HG03175 (cell line): ENCODE results near the gene DCLK2.
"Not testable (repeated sequence)": the region's sequence is repeated elsewhere in the genome, so short reads cannot be mapped to it uniquely, and the experiment has no call there.

Source experiments
- ATAC-seq: cut with Tn5 transposase; IDR thresholded peaks from one replicate; pipeline ENCODE4 v1.9.1; 2021; ENCODE audit warnings: mild to moderate bottlenecking, moderate library complexity; ENCODE audit not compliant: unreplicated experiment

DCLK2 gene

GRCh38 chr4:150145090-150145945, 67.1 kb downstream of the DCLK2 start:
- ATAC-seq = no peak

DNA sequence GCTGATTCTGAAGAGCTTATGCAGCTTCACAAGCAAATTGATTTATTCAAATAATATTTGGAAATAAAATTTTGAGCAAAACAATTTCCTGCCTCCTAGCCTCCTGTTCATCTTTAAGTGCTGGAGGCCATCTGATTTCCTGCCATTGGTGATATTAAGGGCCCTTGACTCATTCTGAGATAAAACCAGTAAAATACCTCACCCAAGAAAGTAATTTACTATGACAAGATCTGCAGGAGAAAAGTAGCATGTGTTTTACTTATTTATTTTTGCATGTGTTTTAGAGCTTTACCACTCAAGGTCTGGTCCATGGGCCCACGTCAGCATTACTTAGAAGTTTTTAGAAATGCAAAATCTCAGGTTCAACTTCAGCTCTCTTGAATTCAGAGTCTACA, 67.7 kb downstream of the DCLK2 start:
- ATAC-seq = no peak

DNA sequence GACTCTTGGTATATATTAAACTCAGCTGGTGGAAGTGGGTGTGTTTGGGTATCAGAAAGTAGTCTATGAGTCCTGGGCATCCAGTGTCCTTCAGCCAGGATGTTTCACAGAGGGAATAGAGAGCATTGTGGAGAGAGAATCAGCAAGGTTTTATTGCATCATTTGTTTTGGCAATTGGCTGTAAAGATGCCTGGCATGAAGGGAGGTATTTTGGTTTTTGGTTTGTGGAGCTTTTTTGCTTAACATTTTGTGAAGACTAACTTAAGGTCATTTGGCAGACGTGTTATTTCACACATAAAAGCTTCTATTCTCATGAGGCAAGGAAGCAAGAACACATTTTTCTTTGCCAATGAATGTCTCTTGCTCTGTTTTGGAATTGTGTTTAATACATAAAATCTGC, 71.1 kb downstream of the DCLK2 start:
- ATAC-seq = no peak

DNA sequence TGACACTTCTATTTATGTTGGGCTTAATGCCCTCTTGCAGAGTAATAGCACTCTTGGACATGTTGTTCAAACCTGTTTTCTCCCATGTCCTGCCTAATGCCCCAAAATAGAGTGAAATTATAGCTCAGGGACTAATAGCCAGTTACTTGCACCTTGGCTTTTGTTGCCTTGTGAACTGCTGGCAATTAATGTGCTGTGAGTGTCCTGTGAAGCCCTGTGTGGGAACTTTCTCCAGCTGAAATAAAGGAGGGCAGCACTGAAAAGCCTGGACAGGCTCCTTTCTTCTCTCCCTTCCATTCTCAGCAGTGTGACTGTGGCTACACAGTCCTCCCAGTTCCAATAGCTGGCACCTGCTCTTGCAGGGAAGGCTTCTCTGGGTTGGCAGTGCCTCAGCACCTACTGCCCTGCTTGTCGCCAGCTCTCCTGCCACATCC, 72.4 kb downstream of the DCLK2 start:
- no peak for ATAC-seq

- ATAC-seq = no peak
Measured at GRCh38 chr4:150152766-150153165, 74.5 kb downstream of the DCLK2 start.

DNA sequence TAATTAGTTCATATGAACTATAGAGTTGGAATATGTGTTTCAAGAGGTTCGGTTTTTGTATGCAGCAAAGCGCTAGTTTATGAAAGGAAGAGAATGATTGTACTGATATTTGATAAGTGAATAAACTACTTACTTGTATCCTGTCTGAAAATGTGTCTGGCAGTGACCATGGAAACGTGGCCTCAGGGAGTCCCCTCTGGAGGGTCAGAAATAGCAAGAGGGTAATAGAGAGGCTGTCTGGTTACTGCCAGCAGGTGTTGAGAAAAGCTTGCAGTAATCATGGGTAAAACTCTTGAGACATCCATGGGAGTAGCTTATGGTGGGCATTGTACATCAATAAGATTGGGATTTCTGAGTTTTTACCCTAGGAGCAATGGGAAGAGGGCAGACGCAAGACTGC, 77.1 kb downstream of the DCLK2 start:
- no peak for ATAC-seq

DNA sequence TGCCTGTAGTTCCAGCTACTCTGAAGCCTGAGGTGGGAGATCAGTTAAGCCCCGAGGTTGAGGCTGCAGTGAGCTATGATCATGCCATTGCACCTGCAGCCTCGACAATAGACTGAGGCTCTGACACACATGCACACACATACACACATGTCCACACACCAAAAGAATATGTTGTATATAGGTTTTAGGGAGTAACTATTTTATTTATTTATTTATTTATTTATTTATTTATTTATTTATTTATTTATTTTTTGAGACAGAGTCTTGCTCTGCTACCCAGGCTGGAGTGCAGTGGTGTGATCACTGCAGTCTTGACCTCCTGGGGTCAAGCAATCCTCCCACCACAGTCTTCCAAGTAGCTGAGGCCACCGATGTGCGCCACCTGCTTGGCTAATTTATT, 78.3 kb downstream of the DCLK2 start:
- no peak for ATAC-seq

DNA sequence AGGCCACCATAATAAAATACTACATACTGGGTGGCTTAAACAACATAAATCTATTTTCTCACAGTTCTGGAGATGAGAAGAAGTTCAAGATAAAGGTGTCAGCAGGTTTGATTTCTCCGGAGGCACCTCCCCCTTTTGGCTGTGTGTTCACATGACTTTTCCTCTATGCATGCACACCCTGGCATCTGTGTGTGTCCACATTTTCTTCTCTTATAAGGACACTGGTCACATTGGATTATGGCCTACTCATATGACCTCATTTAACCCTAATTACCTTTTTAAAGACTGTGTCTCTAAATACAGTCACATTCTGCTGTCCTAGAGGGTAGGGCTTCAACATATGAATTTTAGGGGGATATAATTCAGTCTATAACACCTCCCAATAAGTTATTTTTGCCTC, 79.8 kb downstream of the DCLK2 start:
- ATAC-seq = no peak

DNA sequence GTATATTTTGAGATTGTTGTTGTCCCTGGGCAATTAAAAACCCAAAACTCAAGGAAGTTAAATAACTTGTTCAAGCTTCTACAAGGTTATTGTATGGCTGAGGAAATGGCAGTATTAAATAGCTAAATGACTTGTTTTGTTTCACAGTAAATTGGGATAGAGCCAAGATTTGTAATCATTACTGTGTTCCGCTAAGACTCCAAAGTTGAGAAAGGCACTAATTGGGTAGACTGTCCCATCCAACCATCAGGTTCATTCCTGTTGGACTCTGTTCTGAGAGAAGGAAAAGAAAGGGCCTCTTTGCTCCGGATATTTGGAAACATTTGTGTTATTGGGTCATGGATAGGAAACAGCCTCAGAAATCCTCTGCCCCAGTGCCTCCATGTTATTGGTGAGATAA, 82.2 kb downstream of the DCLK2 start:
- no peak for ATAC-seq

- no peak for ATAC-seq
Measured at GRCh38 chr4:150161109-150161508, 82.9 kb downstream of the DCLK2 start.

DNA sequence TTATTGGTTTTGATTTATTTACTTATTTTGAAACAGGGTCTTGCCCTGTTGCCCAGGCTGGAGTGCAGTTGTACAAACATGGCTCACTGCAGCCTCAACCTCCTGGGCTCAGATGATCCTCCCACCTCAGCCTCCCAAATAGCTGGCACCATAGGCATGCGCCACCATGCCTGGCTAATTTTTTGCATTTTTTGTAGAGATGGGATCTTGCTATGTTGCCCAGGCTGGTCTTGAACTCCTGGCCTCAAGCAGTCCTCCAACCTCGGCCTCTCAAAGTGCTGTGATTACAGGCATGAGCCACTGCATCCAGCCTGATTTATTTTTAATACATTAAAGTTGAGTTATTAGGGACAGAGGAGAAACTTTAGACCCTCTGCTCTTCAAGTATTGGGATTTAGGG, 83.8 kb downstream of the DCLK2 start:
- ATAC-seq = not testable (repeated sequence)

DNA sequence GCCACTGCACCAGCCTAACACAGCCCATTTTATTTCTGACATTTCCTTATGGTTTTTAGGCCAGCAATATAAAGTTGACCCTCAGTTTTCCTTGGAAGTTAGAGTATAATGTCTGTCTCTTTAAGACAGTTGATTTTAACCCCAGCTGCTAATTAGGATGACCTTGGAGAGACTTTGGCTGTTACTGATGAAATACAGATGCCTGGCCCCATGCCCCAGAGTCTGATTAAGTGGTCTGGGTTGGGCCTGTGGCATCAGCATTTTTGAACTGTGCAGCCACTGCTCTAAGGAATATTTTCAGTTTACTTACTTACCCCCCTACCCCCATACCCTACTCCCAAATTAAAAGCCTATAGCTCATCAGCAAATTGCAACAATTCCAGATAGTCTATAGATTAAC, 85.8 kb downstream of the DCLK2 start:
- ATAC-seq = no peak

- ATAC-seq = no peak
Measured at GRCh38 chr4:150164956-150165629, 86.8 kb downstream of the DCLK2 start.

DNA sequence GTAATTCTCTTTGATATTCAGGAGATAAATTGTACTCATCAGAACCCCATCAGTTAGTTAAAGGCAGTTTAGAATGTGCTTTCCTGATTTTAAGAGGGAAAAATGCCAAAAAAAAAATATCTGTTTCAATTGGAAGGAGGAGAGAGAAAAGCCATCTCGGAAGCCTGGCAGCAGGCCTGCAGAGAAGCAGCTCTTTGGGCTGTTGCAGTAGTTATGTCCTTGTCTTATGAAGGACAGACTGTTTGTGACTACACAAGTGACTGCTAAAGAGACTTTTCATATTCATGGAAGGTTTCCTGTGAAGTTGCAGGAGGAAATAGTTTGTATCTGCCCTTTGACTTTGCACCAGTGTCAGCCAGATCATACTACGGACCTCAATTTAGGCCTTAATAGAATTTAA, 88.8 kb downstream of the DCLK2 start:
- ATAC-seq = no peak

GRCh38 chr4:150173432-150173861, 95.2 kb downstream of the DCLK2 start:
- ATAC-seq = no peak

DNA sequence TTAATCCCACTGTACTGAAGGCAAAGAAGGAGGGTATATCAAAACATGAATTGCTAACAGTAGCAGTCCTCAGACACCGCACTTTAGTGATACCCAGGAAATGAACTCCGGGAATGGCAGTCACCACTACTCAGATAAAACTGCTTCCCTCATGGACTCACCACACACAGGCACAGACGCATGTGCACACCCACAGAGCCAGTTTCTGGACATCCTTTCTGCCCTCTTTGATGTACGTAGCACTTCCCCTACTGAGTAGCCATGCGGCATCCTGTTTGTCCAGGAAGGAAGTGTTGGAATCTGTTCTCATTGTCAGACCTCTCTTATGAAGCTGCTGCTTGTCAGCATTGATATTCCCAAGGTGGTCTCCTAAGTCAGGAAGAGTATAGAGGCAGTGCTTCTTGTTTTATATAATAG, 95.7 kb downstream of the DCLK2 start:
- no peak for ATAC-seq

DNA sequence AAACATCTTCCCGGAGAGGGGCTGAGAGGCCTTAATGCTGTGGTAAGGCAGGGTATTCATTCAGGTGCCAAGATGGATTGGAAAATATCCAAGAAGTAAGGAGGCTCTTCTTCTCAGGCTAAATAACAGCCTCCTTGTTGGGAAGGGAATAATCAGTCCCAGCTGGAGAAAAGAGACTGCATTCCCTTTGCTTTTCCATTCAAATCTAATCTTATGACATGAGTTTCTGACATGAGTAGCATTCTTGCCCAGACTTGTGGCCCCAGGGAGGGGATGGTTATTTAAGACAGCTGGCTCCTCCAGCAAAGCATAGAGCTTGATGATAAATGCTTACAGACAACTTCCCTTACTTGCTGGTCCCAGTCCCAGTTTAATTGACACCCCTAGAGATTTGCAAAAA, 98.3 kb downstream of the DCLK2 start:
- no peak for ATAC-seq

- no peak for ATAC-seq
Measured at GRCh38 chr4:150178161-150178560, 99.9 kb downstream of the DCLK2 start.

DNA sequence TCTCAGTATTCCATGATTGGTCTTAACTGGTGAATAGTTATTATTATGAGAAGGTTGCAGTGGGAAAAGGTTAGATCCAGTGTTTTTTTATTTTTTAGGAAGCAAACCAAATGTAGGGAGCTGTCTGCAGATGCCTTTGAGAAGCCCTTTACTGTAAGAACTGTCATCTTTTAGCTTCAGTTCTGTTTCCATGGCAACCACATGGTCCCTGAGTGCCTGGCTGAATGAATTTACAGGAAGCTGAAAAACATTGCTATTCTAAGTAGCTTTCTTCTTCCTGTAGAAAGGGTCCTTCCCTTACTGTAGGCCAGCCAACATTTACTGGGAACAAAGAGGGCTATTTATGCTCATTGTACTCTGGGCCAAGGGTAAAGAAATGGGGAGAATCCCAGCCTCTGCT, 103.3 kb downstream of the DCLK2 start:
- no peak for ATAC-seq

- no peak for ATAC-seq
Measured at GRCh38 chr4:150182794-150183193, 104.5 kb downstream of the DCLK2 start.

- ATAC-seq = not testable (repeated sequence)
Measured at GRCh38 chr4:150185033-150185432, 106.8 kb downstream of the DCLK2 start.

- ATAC-seq = no peak
Measured at GRCh38 chr4:150192986-150193385, 114.7 kb downstream of the DCLK2 start.
